GM12892 (cell line): ENCODE results near the gene SLN.
A peak's percentile ranks its signal among the peaks of the same experiment; 100 is the strongest.

Source experiments
- DNase-seq: peaks from one replicate; pipeline ENCODE4 v3.0.0; 2011; ENCODE audit not compliant: insufficient read length
- FAIRE-seq: peaks from 2 replicates; lab custom pipeline; 2011; peaks lifted over from hg19 to GRCh38; lab: Jason Lieb, UNC
- POLR2A ChIP-seq: IDR thresholded peaks from 2 replicates; pipeline ENCODE4 v1.6.1; 2011; ENCODE audit warnings: low read depth, low read length, control low read depth
- POLR2AphosphoS5 ChIP-seq: IDR thresholded peaks from 2 replicates; pipeline ENCODE4 v1.6.1; 2011; ENCODE audit warnings: low read depth, low read length, control low read depth
- TAF1 ChIP-seq: IDR thresholded peaks from 2 replicates; pipeline ENCODE4 v1.6.1; 2011; ENCODE audit warnings: low read depth, mild to moderate bottlenecking, control low read depth, low read length, borderline replicate concordance

SLN gene

DNA sequence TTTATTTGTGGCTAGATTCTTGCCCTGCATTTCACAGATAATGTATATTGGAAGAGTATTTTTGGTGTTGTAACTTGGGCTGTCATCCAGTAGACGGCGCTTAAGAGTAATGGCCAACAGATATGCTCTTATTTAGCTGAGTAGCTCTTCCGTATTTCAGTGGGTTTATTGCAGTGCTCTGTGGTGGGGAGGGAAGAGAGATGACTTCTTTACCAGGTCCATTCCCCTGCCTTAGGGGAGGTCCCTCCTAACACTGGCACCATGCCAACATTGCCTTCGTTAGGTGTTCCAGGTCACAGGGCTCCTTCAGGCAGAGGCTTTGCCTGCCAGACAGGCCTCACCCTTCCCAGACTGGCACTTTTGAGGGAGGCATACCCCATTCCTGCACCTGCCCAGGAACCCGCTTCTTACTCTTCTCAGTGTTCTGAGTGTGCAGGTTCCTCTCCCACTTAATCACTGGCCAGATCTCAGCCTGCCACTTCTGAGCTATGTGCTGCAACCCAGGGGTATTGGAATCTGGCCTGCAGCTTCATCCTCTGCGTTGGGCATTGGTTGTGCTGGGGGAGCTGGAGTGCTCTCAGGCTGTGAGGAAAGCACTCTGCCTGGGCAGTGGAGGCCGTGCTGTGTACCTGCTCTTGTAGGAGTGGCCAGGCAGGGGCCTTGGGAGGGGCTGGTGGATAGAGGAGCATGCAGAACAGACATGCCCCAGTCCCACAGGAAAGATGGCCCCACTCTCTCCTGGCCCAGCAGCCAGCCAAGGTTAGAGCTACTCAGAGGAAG lies 29.4 kb upstream of the SLN start:
- FAIRE-seq: peak; percentile 93
- peak; percentile 17 for DNase-seq
- TF ChIP-seq TAF1 (no peak), POLR2AphosphoS5 (no peak)

DNA sequence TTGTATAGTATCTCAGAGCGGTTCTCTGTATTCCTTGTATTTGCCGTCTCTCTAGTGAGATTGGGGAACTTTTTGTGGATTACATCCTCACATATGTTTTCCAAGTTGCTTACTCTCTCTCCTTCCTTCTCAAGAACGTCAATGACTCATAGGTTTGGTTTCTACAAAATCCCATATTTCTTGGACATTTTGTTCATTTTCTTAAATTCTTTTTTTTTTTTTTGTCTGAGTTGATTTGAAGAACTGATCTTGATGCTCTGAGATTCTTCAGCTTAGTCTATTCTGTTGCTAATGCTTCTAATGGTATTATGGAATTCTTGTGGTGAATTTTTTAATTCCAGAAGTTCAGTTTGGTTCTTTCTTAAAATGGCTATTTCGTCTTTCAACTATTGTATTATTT lies 28.4 kb upstream of the SLN start:
- TF ChIP-seq POLR2A (no peak), TAF1 (no peak), POLR2AphosphoS5 (no peak)
- DNase-seq (no peak), FAIRE-seq (no peak)

DNA sequence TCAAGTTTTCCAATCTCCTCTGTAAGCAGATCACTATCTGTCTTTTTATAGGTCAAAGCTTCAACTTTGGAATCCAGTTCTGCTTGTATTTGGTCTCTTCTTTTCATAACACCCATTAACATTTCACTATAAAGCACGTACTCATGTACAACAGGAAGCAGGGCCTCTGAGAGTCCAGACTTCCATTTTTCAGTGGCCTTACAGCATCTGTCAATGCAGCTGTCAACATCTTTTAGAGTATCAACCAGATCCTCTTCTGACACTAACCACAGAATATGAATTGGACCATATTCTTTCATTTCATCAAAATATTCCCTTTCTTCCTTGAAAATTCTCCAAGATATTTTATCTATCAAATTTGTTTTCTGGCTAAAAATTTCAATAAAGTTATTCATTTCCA lies 24.7 kb upstream of the SLN start:
- FAIRE-seq (peak; percentile 56), DNase-seq (no peak)
- TF ChIP-seq TAF1: no peak
- no peak for TF ChIP-seq POLR2A
- no peak for TF ChIP-seq POLR2AphosphoS5

DNA sequence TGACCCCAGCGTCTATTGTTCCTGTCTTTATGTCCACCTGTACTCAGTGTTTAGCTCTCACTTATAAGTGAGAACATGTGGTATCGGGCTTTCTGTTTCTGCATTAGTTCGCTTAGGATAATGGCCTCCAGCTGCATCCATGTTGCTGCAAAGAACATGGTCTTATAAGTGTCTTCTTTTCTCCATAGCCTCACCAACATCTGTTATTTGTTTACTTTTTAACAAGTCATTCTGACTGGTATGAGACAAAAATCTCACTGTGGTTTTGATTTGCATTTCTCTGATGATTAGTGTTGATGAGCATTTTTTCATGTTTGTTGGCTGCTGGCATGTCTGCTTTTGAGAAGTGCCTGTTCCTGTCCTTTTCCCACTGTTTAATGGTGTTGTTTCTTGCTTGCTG lies 21.7 kb upstream of the SLN start:
- TF ChIP-seq POLR2AphosphoS5 (no peak), POLR2A (no peak), TAF1 (no peak)
- DNase-seq (no peak), FAIRE-seq (no peak)

DNA sequence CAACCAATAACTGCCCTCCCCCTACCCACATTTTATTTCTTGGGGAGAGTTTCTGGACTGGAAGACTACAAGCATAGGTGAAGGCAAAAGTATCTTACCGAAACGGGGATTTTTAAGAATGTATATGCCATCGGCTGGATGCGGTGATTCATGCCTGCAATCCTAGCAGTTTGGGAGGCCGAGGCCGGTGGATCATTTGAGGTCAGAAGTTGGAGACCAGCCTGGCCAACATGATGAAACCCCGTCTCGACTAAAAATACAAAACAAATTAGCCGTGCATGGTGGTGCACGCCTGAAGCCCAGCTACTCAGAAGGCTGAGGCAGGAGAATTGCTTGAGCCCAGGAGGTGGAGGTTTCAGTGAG lies 20.8 kb upstream of the SLN start:
- DNase-seq (no peak), FAIRE-seq (no peak)
- TF ChIP-seq TAF1 (no peak), POLR2AphosphoS5 (no peak)

DNA sequence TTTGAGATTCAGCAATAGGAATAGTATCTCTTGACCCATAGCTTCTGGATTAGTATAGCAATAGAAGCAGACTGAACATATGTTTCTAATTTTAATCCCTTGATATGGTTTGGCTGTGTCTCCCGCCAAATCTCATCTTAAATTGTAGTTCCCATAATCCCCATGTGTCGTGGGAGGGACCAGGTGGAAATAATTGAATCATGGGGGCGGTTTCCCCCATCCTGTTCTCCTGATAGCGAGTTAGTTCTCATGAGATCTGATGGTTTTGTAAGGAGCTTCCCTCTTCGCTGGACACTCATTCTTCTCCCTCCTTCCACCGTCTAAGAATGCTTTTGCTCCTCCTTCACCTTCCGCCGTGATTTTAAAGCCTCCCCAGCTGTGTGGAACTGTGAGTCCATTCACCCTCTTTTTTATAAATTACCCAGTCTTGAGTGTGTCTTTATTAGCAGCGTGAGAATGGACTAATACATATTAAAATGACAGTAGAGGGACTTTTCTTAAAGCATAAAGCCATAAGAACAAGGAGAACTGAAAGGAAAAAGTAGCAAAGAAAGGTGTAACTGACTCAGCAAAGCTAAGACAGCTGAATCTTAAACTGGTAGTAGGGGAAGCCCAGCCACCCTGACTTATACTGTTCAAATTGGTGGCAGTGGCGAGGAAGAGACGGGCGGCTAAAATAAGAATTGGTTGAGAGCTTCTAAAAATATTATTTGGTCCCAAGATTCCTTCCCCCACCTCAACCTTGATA lies 20.3 kb upstream of the SLN start:
- no peak for TF ChIP-seq POLR2AphosphoS5
- TF ChIP-seq POLR2A: no peak
- no peak for TF ChIP-seq TAF1
- DNase-seq: no peak
- FAIRE-seq: peak; percentile 95

DNA sequence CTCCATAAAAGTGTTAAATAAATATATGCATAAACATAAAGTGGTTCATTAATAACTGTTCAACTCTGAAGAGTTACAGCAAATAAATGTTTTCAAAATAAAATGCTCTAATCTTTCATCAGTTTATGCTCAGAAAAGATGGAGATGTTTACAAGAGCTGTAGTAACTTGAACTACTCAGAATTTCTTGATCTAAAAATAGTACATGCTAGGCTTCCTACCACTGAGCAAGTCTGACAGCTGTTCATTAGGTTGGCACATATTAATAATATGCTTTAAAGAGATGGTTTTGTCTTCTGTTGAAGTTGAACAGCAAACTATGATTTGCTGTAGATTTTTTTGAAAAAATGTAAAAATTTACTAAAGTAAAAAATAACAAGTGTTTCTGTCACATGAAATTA lies 10.8 kb upstream of the SLN start:
- DNase-seq (no peak), FAIRE-seq (no peak)
- TF ChIP-seq POLR2AphosphoS5: no peak
- no peak for TF ChIP-seq TAF1
- TF ChIP-seq POLR2A: no peak

DNA sequence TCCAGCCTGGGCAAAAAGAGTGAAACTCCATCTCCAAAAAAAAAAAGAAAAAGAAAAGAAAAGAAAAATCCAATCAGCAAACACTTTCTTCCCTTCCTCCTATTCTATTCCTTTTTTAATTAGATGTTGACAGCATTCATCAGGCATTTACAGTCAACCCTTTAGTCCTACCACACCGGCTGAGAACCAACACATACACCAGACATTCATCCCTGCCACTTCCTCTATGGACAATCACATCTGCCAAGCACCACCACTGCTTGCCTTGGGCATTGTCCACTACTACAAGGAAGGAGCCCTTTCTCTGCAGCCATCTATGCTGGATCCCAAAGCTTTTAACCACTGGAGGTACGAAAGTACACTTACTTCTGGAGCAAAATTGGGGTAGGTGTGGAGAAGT lies 9.4 kb upstream of the SLN start:
- DNase-seq (no peak), FAIRE-seq (no peak)
- no peak for TF ChIP-seq TAF1
- no peak for TF ChIP-seq POLR2A
- no peak for TF ChIP-seq POLR2AphosphoS5

DNA sequence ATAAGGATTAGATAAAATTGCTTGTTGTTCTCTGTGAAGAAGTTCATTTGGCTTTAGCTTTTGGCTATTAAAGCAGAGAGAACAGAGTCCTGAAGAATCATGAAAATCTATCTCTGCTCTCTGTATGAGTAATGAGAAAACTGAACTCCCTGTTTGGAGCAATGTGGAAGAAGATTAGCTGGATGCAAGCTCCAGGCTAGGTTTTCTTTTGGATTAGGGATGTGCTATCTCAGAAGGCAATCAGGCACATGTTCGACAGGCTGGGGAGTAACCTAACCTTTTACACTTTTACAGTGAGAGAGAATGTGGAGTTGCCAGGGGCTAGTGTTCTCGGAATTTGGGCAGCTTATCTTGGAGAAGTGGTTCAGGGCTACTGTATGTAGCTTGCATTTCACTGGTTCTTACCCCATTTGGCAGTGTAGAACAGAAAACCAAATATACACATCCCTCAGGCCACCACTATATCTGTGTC lies 8.5 kb upstream of the SLN start:
- FAIRE-seq (no peak), DNase-seq (no peak)
- no peak for TF ChIP-seq POLR2AphosphoS5
- TF ChIP-seq POLR2A: no peak
- no peak for TF ChIP-seq TAF1

DNA sequence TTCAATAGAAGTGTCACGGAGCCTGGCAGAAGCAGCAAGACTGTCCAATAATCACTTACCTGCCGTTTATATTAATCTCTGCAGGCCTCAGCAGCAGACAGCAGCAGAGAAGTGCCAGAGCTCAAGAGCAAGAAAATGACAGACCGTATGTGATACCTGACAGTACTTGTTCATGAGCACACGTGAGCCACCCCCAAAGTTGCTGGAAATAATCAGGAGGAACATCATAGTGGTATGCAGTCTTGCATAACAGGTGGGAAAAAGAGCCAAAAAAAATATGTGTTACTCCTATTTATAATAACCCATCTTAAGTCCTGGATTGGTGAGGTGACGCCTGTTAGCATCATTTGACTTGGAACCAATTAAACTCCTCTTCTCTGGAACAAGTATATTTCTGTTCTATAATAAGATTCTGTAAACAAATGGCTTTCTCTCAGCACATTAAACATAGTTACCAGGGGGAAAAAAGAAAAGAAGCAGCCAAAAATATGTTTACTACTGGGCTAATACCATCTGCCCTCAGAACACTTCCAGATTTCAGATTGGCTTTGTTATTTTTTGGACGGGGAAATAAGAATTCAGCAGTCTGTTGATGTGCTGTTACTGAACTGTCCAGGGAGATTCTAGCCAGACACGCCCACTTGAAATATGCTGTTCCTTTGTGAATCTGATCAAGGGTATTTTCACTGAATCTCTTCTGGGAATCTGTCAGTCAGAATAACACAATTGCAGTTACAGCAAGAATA lies 7.9 kb upstream of the SLN start:
- TF ChIP-seq POLR2AphosphoS5: no peak
- no peak for TF ChIP-seq POLR2A
- TF ChIP-seq TAF1: no peak
- DNase-seq (no peak), FAIRE-seq (no peak)

DNA sequence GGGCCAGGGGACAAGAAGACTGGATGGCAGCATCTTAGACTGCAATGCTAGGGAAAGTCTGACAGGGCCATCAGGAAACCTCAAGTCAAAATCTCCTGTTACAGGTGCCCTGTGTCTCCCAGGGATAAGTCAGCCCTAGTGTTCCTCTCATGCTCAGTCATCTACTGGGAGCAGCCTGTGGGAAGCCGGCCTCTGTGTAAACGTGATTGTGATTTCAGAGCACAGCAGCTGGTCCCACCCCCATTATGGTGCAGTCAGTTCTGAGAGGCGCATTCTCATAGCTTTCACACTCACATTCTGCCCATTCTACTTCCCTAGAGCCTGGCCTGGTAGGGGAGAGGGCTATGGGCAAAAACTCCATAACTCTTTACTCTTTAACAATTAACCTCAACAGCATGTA lies 7.2 kb upstream of the SLN start:
- TF ChIP-seq POLR2AphosphoS5 (no peak), TAF1 (no peak), POLR2A (no peak)
- no peak for FAIRE-seq
- DNase-seq: no peak

DNA sequence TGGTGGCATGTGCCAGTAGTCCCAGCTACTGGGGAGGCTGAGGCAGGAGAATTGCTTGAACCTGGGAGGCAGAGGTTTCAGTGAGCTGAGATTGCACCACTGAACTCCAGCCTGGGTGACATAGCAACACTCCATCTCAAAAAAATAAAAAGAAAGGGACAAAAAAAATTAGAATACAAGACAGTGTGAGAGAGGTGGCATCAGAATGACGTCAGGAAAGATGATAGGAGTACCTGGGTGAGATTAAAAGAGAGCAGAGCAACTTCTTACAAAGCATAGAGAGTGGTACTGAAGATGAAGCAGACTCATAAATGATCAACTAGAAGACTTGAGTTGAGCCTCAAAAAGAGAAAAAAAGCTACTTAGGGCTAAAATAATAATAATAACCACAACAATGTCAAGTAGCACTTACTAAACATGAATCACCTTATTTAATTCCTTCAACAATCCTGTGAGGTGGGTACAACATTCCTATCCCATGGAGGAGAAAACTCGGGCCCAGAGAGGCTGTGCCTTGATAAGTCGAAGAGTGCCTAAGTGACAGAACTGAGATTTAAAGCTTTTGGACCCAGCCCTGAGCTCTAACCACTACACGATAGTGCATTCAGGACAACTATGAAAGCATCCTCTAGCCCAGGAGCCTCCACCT lies 5.2 kb upstream of the SLN start:
- TF ChIP-seq TAF1: no peak
- no peak for TF ChIP-seq POLR2AphosphoS5
- no peak for TF ChIP-seq POLR2A

More for the DNA sequence above, 5.2 kb upstream of the SLN start:
- FAIRE-seq (no peak), DNase-seq (no peak)
